HG03159 (cell line): ENCODE data around the gene RABGGTA.
"Not testable (repeated sequence)": the region's sequence is repeated elsewhere in the genome, so short reads cannot be mapped to it uniquely, and the experiment has no call there.

Source experiments
- ATAC-seq: cut with Tn5 transposase; IDR thresholded peaks from one replicate; pipeline ENCODE4 v1.9.1; 2021; ENCODE audit warnings: mild to moderate bottlenecking, moderate library complexity; ENCODE audit not compliant: unreplicated experiment

RABGGTA gene

DNA sequence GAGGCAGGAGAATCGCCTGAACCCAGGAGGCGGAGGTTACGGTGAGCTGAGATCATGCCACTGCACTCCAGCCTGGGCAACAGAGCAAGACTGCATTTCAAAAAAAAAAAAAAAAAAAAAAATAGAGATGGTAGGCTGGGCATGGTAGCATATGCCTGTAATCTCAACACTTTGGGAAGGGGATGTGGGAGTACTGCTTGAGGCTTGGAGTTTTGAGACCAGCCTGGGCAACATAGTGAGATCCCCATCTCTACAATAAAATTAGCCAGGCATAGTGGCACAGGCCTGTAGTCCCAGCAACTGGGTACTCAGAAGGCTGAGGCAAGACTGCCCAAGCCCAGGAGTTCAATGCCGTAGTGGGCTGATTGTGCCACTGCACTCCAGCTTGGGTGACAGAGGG is 48.4 kb downstream of the RABGGTA start:
- not testable (repeated sequence) for ATAC-seq

DNA sequence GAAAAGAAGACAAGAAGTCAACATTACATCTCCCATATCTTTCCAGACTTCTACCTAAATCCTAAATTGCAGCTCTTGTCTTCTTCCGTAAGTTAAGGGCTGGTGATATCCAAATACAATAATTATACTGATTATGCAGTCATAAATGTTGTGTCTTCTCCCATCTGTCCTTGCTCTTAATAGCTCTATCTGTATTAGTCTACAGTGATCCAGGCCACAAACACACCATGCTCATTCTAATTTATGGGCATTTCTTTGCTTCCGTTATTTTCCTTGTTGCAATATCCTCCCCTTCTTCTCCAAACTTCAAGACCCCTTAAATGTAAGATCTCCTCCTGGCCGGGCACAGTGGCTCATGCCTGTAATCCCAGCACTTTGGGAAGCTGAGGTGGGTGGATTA is 51.9 kb downstream of the RABGGTA start:
- no peak for ATAC-seq

GRCh38 chr14:24219080-24219479 is 52.3 kb downstream of the RABGGTA start:
- ATAC-seq = no peak

DNA sequence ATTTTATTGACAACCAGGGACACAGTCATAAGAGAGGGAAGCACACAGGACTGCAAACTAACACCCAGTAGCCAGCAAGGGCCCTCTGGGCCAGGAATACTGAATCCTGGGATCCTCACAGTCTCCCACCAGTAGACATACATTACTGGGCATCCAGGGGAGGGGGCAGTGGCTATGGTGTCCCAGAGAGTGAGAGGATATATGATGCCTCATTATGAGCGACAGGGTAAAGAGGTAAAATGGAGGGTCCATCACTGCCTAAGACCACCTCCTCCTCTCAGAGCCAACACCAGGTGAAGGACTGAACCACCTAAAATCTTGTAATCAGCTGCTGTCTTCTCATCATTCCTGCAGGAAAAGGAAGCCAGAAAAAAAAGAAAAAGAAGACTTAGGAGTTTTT is 54.5 kb downstream of the RABGGTA start:
- ATAC-seq = not testable (repeated sequence)

- ATAC-seq = no peak
Observed at GRCh38 chr14:24216345-24216699, 55.1 kb downstream of the RABGGTA start.
